ENCODE data around the gene ZNF362. TPM values are rescaled to one million over a fixed set of nuclear protein-coding genes. Genes with fewer than 3 reads are reported as not detected.

Gene ZNF362
- total RNA-seq, 2 experiments from 2014 or later: 24.7 to 26.6 TPM

- H3K4me3 ChIP-seq (ENCODE audit: low read length): no peak overlapping the region
- no peaks in the 10 kb centered on the region for H3K4me1 Mint-ChIP-seq (ENCODE audit: low read depth)
- H3K27me3 ChIP-seq (ENCODE audit: control insufficient read depth in 1 of 2, insufficient read depth in 2 of 2, low read length in 2 of 2): no peaks in the 10 kb centered on the region
- intact Hi-C loops (cut with DNase I, micrococcal nuclease): no loop called here
- H3K9me3 ChIP-seq (ENCODE audit: control insufficient read depth in 1 of 2, insufficient read depth in 1 of 2, low read length in 2 of 2): peaks cover 0 to 3% of the 10 kb centered on the region in 2 experiments
- no peaks in the 10 kb centered on the region for H3K4me1 ChIP-seq (ENCODE audit: insufficient read depth, low read length)
- H3K36me3 ChIP-seq (ENCODE audit: insufficient read depth, low read length): peaks cover 70% of the 10 kb centered on the region
- H3K27ac Mint-ChIP-seq: no peak overlapping the region
- ATAC-seq (ENCODE audit: poor library complexity) (no peak), DNase-seq (no peak)
- no peaks in the 10 kb centered on the region for H3K9me3 Mint-ChIP-seq
- no peaks in the 10 kb centered on the region for H3K27me3 Mint-ChIP-seq
- POLR2A ChIA-PET: no interaction called here
- CTCF ChIA-PET: interaction anchor here (2.1 kb wide), 1 partner anchor 29 kb away, joined by 6 read pairs; no protein-coding TSS in a partner anchor
- H3K36me3 Mint-ChIP-seq (ENCODE audit: low read depth): peaks cover 75% of the 10 kb centered on the region
- no peak for TF ChIP-seq CTCF (IDR thresholded peaks at IDR 0.05)
- H3K4me3 Mint-ChIP-seq: no peak overlapping the region
- H3K27ac ChIP-seq (ENCODE audit: low read depth in 1 of 2, low read length in 2 of 2): no peak overlapping the region
Measured at GRCh38 chr1:33324677-33325575, 68.6 kb downstream of the ZNF362 start.

DNA sequence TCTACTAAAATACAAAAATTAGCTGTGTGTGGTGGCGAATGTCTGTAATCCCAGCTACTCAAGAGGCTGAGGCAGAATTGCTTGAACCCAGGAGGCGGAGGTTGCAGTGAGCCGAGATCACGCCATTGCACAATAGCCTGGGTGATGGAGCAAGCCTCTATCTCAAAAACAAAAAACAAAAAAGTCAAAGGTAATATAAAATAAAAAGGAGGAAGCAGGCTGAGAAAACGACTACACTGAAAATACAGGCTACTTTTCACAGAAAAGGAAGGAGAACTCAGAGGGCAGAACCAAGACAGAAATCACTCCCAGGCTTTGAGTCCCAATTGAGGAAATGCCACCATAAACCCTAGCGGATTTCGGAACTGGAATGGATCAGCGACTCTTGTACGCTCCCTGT is 70.5 kb downstream of the ZNF362 start:
- POLR2A ChIA-PET: no interaction called here
- Histone ChIP-seq H3K27ac (ENCODE audit: low read depth in 1 of 2, low read length in 2 of 2) (no peak overlapping the region), H3K36me3 (ENCODE audit: insufficient read depth, low read length) (peaks cover 88% of the 10 kb centered on the region), H3K4me1 (ENCODE audit: insufficient read depth, low read length) (no peaks in the 10 kb centered on the region), H3K9me3 (ENCODE audit: control insufficient read depth in 1 of 2, insufficient read depth in 1 of 2, low read length in 2 of 2) (no peaks in the 10 kb centered on the region), H3K4me3 (ENCODE audit: low read length) (no peak overlapping the region), H3K27me3 (ENCODE audit: control insufficient read depth in 1 of 2, insufficient read depth in 2 of 2, low read length in 2 of 2) (no peaks in the 10 kb centered on the region)
- intact Hi-C loops (cut with DNase I, micrococcal nuclease): no loop called here
- no peak for TF ChIP-seq CTCF (IDR thresholded peaks at IDR 0.05)
- ATAC-seq (ENCODE audit: poor library complexity) (no peak), DNase-seq (no peak)
- Mint-ChIP-seq H3K27ac (no peak overlapping the region), H3K4me1 (ENCODE audit: low read depth) (no peaks in the 10 kb centered on the region), H3K27me3 (no peaks in the 10 kb centered on the region), H3K9me3 (no peaks in the 10 kb centered on the region), H3K36me3 (ENCODE audit: low read depth) (peaks cover 92% of the 10 kb centered on the region), H3K4me3 (no peak overlapping the region)
- CTCF ChIA-PET: interaction anchor here (2.1 kb wide), 1 partner anchor 31 kb away, joined by 6 read pairs; no protein-coding TSS in a partner anchor

DNA sequence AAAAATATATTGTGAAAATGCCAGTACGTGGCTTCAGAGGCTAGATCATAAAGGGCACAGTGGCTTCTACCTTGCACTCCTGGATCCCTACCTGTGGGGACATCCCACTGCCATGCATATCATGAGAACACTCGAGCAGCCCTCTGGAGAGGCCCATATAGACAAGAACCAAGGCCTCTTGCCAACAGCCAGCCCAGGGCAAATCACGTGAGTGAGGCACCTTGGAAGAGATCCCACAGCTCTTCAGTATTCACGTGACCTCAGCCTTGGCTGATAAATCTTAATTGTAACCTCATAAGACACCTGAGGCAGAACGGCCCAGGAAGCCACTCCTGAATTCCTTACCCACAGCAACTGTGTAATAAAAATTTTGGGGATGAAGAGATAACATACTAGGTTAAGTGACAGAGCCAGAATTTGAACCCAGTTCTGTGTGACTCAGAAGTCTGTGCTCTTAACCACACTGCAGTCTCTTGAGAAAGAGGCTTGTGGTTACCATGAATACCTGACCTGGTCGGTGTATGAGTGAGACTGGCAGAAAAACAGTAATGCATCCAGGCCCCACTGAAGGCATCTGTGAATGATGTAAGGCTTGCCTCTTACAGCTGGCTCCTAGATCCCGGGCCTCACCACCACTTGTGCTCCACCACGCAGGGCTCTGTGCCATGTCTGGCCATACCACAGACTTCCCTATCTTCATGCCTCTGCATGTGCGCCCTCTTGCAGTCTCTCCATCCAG is 71.5 kb downstream of the ZNF362 start:
- H3K4me3 ChIP-seq (ENCODE audit: low read length): no peak overlapping the region
- no peak overlapping the region for H3K27ac ChIP-seq (ENCODE audit: low read depth in 1 of 2, low read length in 2 of 2)
- Mint-ChIP-seq H3K4me1 (ENCODE audit: low read depth) (no peaks in the 10 kb centered on the region), H3K36me3 (ENCODE audit: low read depth) (peaks cover 98% of the 10 kb centered on the region), H3K27ac (no peak overlapping the region), H3K4me3 (no peak overlapping the region), H3K9me3 (no peaks in the 10 kb centered on the region), H3K27me3 (no peaks in the 10 kb centered on the region)
- intact Hi-C loops (cut with DNase I, micrococcal nuclease): no loop called here
- no peaks in the 10 kb centered on the region for H3K27me3 ChIP-seq (ENCODE audit: control insufficient read depth in 1 of 2, insufficient read depth in 2 of 2, low read length in 2 of 2)
- no peak for ATAC-seq (ENCODE audit: poor library complexity)
- H3K4me1 ChIP-seq (ENCODE audit: insufficient read depth, low read length): no peaks in the 10 kb centered on the region
- H3K36me3 ChIP-seq (ENCODE audit: insufficient read depth, low read length): peaks cover 97% of the 10 kb centered on the region
- no peak for TF ChIP-seq CTCF (IDR thresholded peaks at IDR 0.05)
- ChIA-PET POLR2A (no interaction called here), CTCF (no interaction called here)
- no peaks in the 10 kb centered on the region for H3K9me3 ChIP-seq (ENCODE audit: control insufficient read depth in 1 of 2, insufficient read depth in 1 of 2, low read length in 2 of 2)
- DNase-seq: no peak
